Heart left ventricle (tissue), 16 donors: ENCODE data around the gene THBD. TPM values are rescaled to one million over a fixed set of nuclear protein-coding genes. Genes with fewer than 3 reads are reported as not detected.

ENCODE experiments used
- ATAC-seq, 4 donors: fragments of 200-7000 bp; cut with Tn5 transposase; one replicate each; pipeline ENCODE4 v1.9.1; 2020 to 2022; ENCODE audit warnings: moderate library complexity in 4 of 4, mild to moderate bottlenecking in 3 of 4, moderate number of reproducible peaks in 1 of 4
- DNase-seq, 5 donors: peaks; one replicate each; pipeline ENCODE4 v3.0.0-alpha.2; 2020
- H3K27ac ChIP-seq, 12 donors: fragments of 200-600 bp; sonication (generic) in 4 of 12; one replicate each; pipeline versions ENCODE4 v1.5.0 to v1.8.0; 2016 to 2022; ENCODE audit warnings: mild to moderate bottlenecking in 2 of 12
- H3K27me3 ChIP-seq, 9 donors: fragments of 200-600 bp; sonication (generic) in 2 of 9; one replicate each; pipeline versions ENCODE4 v1.5.1 to v1.8.0; 2016 to 2022; ENCODE audit warnings: mild to moderate bottlenecking in 3 of 9
- H3K36me3 ChIP-seq, 9 donors: fragments of 200-600 bp; sonication (generic) in 2 of 9; one replicate each; pipeline versions ENCODE4 v1.5.0 to v1.8.0; 2018 to 2022; ENCODE audit warnings: mild to moderate bottlenecking in 2 of 9
- H3K4me1 ChIP-seq, 12 donors: fragments of 200-600 bp; sonication (generic) in 4 of 12; one replicate each; pipeline versions ENCODE4 v1.5.0 to v1.8.0; 2016 to 2022; ENCODE audit warnings: mild to moderate bottlenecking in 3 of 12
- H3K4me3 ChIP-seq, 12 donors: fragments of 200-600 bp; sonication (generic) in 4 of 12; one replicate each; pipeline versions ENCODE4 v1.5.0 to v1.8.0; 2017 to 2022; ENCODE audit warnings: mild to moderate bottlenecking in 9 of 12, moderate library complexity in 4 of 12
- H3K9me3 ChIP-seq, 12 donors: fragments of 200-600 bp; sonication (generic) in 4 of 12; one replicate each; pipeline versions ENCODE4 v1.5.0 to v1.8.0; 2016 to 2022; ENCODE audit warnings: mild to moderate bottlenecking in 1 of 12
- CTCF ChIP-seq, 12 donors: fragments of 200-600 bp; sonication (generic) in 4 of 12; IDR thresholded peaks; one replicate each; pipeline versions ENCODE4 v1.5.0 to v1.8.0; 2018 to 2022; ENCODE audit warnings: antibody characterized with exemption in 12 of 12, mild to moderate bottlenecking in 5 of 12
- POLR2A ChIP-seq, 2 donors: fragments of 450-650 bp; IDR thresholded peaks; one replicate each; pipeline ENCODE4 v1.6.1; 2017; ENCODE audit warnings: antibody characterized with exemption in 2 of 2, mild to moderate bottlenecking in 2 of 2, moderate library complexity in 2 of 2
- WGBS, 4 donors: extraction: QIAGEN DNeasy Blood & Tissue Kit in 2 of 4; methylation state at CpG; one replicate each; pipeline versions ENCODE4 v1.1.5 to v1.1.7; 2013 to 2018; 5-methylcytosine and 5-hydroxymethylcytosine counted together
- intact Hi-C, 10 donors: fragments of 100-400 bp; cut with DNase I; formaldehyde crosslinking; loops; one replicate each; pipeline versions ENCODE4 v1.11.1 to v1.14.2; 2022
- polyA plus RNA-seq, 2 donors: library from polyadenylated mRNA; stranded (reverse); fragments of 200-250 nt; gene quantifications; one replicate each; pipeline ENCODE4 v1.2.3, GENCODE V29; 2013
- total RNA-seq, 9 donors: library from RNA; depleted of rRNA in 2 of 9; stranded (reverse); fragments of >200 nt in 2 of 9; fragmentation: NEBNext Ultra II Directional in 3 of 9; extraction: Animal tissue kit (Norgen Biotek cat#: 25700) in 3 of 9; gene quantifications; one replicate each; pipeline versions ENCODE4 v1.1.0 to v1.2.4, GENCODE V29; 2016 to 2023
- donor health status: ischemic (EF 13 %, LVEDD 7.1; RV severe dilation, severe dysfunction).
- donor health status: healthy with polysubstance abuse.
- donor health status: DM: no; HTN: yes; CAD: no.
- donor health status: DM: no; HTN: no; CAD: no.
- donor health status: ischemic (EF 25% LVEDD 6.9; RV normal size, moderate dysfunction).
- donor health status: ischemic (EF 25% LVEDD 5.7; RV mildly dilated, moderate dysfunction).
- donor health status: healthy.
- donor health status: DM: yes; HTN: yes; CAD: no.
- donor health status: ischemic (EF 35%, LVEDD 5.7; RV mildly dilated, moderate dysfunction).
- donor health status: nonischemic (EF 11% LVEDD 7.7; RV severe dilation, severe dysfunction).
- donor health status: DM: yes; HTN: yes; CAD: no.
- donor health status: PGD.
- donor health status: ischemic (EF 29% LVEDD 5.4; RV normal size, mild dysfunction).
- donor health status: nonischemic (EF 23%, LVEDD 6.1; RV moderate dilation, normal function).

THBD gene
- total and polyA plus RNA-seq, 11 donors = 8.2 to 70.9 (median 19.9) TPM

- H3K36me3 ChIP-seq = no peaks in the 10 kb centered on the region
- H3K4me3 ChIP-seq = no peak overlapping the region
- no peak for TF ChIP-seq POLR2A (IDR thresholded peaks at IDR 0.05)
- no peak for TF ChIP-seq CTCF (IDR thresholded peaks at IDR 0.05)
- H3K4me1 ChIP-seq = peaks cover 0 to 12% (median 9%) of the 10 kb centered on the region in 12 donors
- 87 to 95% (median 91%) methylated on average over 11 of the region's 11 CpGs for WGBS, 4 donors
- no peak for ATAC-seq
- no peak for DNase-seq
- H3K9me3 ChIP-seq = no peaks in the 10 kb centered on the region
- no peak overlapping the region for H3K27ac ChIP-seq
- intact Hi-C loops = no loop called here
- no peaks in the 10 kb centered on the region for H3K27me3 ChIP-seq
Observed at GRCh38 chr20:23011008-23011721, 38.3 kb downstream of the THBD start.

- no peaks in the 10 kb centered on the region for H3K9me3 ChIP-seq
- ATAC-seq = no peak
- no peaks in the 10 kb centered on the region for H3K36me3 ChIP-seq
- peaks cover 0 to 12% (median 9%) of the 10 kb centered on the region in 12 donors for H3K4me1 ChIP-seq
- H3K27ac ChIP-seq = no peak overlapping the region
- H3K4me3 ChIP-seq = no peak overlapping the region
- no peaks in the 10 kb centered on the region for H3K27me3 ChIP-seq
- WGBS, 4 donors = 71 to 91% (median 86%) methylated on average over 5 of the region's 5 CpGs
- DNase-seq = no peak
- TF ChIP-seq CTCF (IDR thresholded peaks at IDR 0.05) (no peak), POLR2A (IDR thresholded peaks at IDR 0.05) (no peak)
- intact Hi-C loops = no loop called here
Observed at GRCh38 chr20:23010096-23010495, 39.4 kb downstream of the THBD start.

- Histone ChIP-seq H3K4me1 (peaks cover 0 to 12% (median 9%) of the 10 kb centered on the region in 12 donors), H3K9me3 (no peaks in the 10 kb centered on the region), H3K27me3 (no peaks in the 10 kb centered on the region), H3K36me3 (no peaks in the 10 kb centered on the region), H3K4me3 (no peak overlapping the region), H3K27ac (no peak overlapping the region)
- ATAC-seq (peak in 1 of 4 donors; percentile 54), DNase-seq (no peak)
- WGBS, 4 donors = 38 to 55% (median 44%) methylated on average over 1 to 3 of the region's 3 CpGs
- TF ChIP-seq POLR2A (IDR thresholded peaks at IDR 0.05) (no peak), CTCF (IDR thresholded peaks at IDR 0.05) (no peak)
- intact Hi-C loops = no loop called here
Observed at GRCh38 chr20:23009636-23010035, 39.8 kb downstream of the THBD start.

GRCh38 chr20:23008667-23009066 is 40.8 kb downstream of the THBD start:
- no peak for TF ChIP-seq POLR2A (IDR thresholded peaks at IDR 0.05)
- DNase-seq (no peak), ATAC-seq (no peak)
- intact Hi-C loops = no loop called here
- Histone ChIP-seq H3K9me3 (no peaks in the 10 kb centered on the region), H3K4me1 (peaks cover 0 to 10% (median 7%) of the 10 kb centered on the region in 12 donors), H3K36me3 (no peaks in the 10 kb centered on the region), H3K27me3 (no peaks in the 10 kb centered on the region), H3K27ac (no peak overlapping the region), H3K4me3 (no peak overlapping the region)
- 96 to 100% (median 98%) methylated on average over 2 of the region's 2 CpGs for WGBS, 4 donors
